GM04503 (cell line): ENCODE measurements around the gene CDR2.
"Not testable (repeated sequence)": the region's sequence is repeated elsewhere in the genome, so short reads cannot be mapped to it uniquely, and the experiment has no call there.

Experiments used
- DNase-seq: peaks from one replicate; pipeline ENCODE4 v3.0.0-alpha.2; 2012; ENCODE audit warnings: low read depth

Gene CDR2

DNA sequence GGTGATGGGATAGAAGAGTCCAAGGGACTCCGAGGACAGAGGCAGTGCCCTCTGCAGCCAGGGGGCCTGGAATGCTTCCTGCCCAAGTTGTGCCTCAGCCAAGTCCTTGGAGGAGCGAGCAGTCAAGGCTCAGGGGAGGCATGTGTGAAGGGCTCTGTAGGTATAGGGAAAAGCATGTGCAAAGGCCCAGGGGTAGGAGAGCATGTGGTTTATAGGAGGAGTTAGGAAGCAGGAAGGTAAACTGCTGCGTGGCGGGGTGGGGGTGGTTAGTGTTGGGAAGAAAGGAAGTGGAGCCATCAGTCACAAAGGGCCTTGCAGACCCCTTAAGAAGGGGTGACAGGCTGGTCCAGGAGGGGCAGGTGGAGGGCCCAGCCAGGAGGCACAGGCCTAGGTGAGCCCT is 70.0 kb downstream of the CDR2 start:
- no peak for DNase-seq

DNA sequence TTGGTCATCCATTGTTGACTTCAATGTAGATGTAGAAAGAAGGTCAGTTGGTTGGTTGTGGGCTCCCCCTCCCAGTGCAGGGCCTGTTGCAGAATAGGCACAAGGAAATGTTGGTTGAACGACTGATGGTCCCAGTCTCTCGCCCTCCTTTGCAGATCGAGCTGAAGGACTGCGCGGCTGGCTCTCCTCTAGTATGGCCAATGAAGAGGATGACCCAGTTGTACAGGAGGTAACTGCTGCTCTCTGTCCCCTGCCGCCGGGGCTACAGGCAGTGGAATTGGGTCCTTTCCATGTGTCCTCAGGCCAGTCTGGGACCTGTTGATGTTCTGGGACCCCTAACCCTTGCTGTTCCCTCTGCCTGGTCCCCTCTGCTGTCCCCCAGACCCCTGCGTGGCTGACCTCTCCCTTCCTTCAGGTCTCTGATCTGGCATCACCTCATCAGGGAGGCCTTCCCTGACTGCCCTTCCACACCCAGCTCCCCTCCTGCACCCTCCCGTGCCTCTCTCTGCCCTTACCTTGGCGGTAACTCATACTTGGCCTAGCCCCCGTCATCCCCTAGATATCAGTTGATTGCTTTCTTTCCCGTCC is 71.5 kb downstream of the CDR2 start:
- no peak for DNase-seq

GRCh38 chr16:22301423-22301822 is 73.0 kb downstream of the CDR2 start:
- not testable (repeated sequence) for DNase-seq

DNA sequence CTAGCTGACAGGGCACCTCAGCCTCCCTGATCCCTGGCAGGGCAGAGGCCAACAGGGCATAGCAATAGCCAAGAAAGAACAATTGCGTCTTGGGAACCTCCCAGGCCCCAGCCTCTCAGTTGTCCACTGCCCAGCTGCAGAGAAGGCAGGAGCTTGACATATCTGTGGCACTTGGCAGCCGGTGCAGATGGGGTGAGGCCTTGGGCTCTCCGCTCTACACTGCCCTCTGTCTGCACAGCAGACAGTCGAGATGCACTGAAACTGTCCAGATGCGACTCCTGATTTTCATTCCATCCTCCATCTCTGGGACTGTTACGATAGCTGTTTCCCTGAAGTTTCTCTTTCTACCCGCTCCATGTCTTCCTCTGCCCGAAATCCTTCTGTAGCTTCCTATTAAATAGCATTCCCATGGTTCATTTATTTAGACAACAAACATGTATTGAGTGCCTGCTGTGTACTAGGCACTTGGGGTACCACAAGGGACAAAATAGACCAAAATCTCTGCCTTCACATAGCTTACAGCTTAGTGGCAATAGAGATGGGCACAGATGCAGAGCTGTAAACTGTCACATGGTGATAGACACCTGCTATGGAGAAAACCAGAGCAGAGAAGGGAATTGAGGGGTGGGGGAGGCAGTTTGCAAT is 73.9 kb downstream of the CDR2 start:
- DNase-seq: peak; percentile 21

- DNase-seq: no peak
Observed at GRCh38 chr16:22299036-22299435, 75.4 kb downstream of the CDR2 start.

DNA sequence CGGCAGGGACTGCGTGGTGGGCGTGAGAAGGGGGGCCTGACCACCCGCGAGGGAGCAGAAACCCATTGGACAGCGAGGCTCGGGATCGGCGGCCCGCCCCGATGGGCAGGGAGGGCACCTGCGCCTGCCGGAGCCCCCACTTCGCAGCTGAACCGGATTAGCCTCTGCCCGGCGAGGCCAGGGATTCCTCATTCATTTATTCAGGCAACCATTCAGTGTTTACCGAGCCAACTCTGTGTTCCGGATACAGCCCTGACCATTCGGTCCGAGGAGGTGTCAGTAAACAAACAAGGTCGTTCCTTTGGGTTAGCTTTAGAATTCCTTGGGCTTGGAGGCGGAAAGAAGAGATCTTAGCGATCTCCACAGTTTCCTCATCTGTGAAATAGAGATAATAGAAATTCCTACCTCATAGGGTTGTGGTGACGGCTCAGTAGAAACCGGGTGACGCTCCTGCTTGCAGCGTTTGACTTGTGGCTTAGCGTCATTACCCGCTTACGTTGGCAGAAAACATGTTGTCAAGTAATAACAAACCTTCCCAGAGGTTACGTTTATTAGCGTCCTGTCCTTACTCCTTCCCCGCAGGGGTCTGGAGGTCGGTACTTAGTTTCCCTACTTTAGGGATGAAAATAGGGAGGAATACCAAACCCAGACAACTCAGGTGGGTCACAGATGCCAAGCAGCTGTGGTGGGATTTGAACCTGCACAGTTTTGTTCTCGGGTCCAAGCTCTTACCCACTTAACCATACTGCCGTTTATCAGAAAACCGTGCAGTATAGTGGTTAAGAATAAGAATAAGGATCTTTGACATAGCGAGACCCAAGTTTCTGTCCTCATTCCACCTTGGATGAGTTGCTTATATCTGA is 76.3 kb downstream of the CDR2 start:
- DNase-seq: peak; percentile 86

DNA sequence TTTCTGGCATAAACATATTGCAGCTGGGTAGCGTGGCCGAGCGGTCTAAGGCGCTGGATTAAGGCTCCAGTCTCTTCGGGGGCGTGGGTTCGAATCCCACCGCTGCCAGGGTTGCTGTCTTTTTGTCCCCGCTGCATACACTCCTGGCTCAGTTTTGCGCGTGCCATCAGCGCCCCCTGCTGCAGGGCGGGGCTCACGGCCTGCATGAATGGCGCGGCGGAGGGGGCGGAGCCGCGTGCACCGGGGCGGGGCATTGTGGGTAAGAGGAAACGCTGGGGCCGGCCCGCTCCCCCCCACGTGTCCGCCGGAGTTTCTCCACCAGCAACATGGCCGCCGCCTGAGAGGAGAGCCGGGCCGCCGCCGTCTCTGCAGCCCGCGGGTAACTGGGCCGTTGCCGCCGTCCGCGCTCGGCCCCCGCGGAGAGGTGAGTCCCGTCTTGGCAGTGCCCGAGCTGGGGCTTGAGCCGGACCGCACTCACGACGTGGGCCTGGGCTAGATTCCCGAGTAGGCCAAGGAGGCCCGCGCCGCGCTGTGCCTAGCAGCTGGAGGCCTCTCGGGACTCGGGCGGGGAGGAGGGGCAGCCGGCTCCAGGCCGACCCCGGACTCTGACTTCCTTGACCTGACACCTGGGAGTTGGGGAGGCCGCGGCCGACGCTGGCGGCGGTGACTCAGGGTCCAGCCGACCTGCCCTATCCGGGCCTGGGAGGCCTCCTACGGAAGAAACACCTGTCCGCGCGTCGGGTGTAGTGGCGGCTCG is 77.1 kb downstream of the CDR2 start, which contains the start of gene POLR3E:
Gene POLR3E (plus strand): TSS at position 296 of the 757 bp plus-strand sequence. CDS start 5,560 bp downstream, outside the sequence.
- DNase-seq: peak; percentile 76

- DNase-seq: no peak
Observed at GRCh38 chr16:22296225-22297113, 78.0 kb downstream of the CDR2 start.
